Bronchial epithelial cell (primary cell): ENCODE data around the gene NR2F6. TPM values are rescaled to one million over a fixed set of nuclear protein-coding genes. Genes with fewer than 3 reads are reported as not detected.
A peak's percentile ranks its signal among the peaks of the same experiment; 100 is the strongest.

Experiments used
- DNase-seq: peaks from one replicate; pipeline ENCODE4 v3.0.0-alpha.2; 2010; ENCODE audit warnings: low read depth
- FAIRE-seq: peaks from 2 replicates; lab custom pipeline; 2011; peaks lifted over from hg19 to GRCh38; lab: Jason Lieb, UNC
- H3K27me3 ChIP-seq: 2 replicates; pipeline ENCODE4 v1.5.1; 2011; ENCODE audit warnings: low read length; ENCODE audit not compliant: control insufficient read depth, insufficient read depth
- H3K36me3 ChIP-seq: 2 replicates; pipeline ENCODE4 v1.5.1; 2011; ENCODE audit warnings: low read length; ENCODE audit not compliant: control insufficient read depth, insufficient read depth
- H3K4me3 ChIP-seq: 2 replicates; pipeline ENCODE4 v1.5.1; 2011; ENCODE audit warnings: mild to moderate bottlenecking, low read depth, low read length, control low read depth
- total RNA-seq: library from RNA; depleted of rRNA; stranded (reverse); fragments of >200 nt; gene quantifications from 2 replicates; pipeline ENCODE4 v1.2.1, GENCODE V29; 2014
- TF ChIP-seq, protein P1 (sequence below): IDR thresholded peaks from 2 replicates; pipeline ENCODE4 v1.5.1; 2011; ENCODE audit warnings: mild to moderate bottlenecking, moderate library complexity, low read length, control low read depth, inconsistent platforms; ENCODE audit not compliant: insufficient read depth, severe bottlenecking

Gene NR2F6
- 93.8 and 124 TPM in 2 replicates for total RNA-seq

- no peaks in the 10 kb centered on the region for H3K27me3 ChIP-seq
- no peak for FAIRE-seq
Measured at GRCh38 chr19:17245535-17245984, at the start of gene NR2F6. NR2F6 (minus strand) TSS chr19:17245919; CDS start chr19:17245220, 699 bp downstream.

DNA sequence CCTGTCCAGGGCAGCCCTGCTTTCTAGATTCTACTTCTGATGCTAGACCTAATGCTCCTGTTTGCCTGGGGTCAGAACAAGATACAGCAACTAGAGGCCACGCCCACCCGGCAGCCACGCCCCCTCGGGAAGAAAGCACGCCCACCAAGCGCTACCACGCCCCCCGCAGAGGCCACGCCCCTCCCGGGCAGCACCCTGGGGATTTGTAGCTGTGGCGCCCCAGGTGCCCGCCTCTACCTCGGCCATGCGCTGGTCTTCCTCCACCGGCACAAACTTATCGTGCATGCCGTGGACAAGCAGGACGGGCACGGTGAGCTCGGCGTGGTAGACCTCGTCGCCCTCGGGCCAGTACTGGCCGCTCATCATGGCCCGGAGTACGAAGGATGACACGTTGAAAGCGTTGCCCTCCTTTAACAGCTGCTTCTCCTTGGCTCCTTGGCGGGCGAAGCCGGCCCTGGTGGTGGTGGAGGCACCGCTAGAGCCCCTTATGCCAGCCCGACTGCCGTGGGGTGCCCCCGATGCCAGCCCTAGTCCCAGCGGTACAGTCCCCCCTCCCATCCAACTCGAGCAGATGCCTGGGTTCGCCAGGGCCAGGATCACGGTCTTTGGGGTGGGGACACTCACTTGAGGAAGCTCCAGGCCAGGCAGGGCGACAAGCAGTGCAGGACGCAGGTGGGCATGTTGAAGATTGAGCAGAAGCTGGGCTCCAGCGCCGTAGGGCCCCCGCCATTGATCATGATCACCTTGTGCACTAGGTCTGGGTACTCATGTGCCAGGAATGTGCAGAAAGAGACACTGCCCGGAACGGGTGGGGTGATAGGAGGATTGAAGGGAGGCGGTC, 48.6 kb upstream of the NR2F6 start:
- H3K27me3 ChIP-seq, result no peaks in the 10 kb centered on the region
- DNase-seq (no peak), FAIRE-seq (no peak)
- no peak overlapping the region for H3K4me3 ChIP-seq
- TF ChIP-seq, protein P1, sequence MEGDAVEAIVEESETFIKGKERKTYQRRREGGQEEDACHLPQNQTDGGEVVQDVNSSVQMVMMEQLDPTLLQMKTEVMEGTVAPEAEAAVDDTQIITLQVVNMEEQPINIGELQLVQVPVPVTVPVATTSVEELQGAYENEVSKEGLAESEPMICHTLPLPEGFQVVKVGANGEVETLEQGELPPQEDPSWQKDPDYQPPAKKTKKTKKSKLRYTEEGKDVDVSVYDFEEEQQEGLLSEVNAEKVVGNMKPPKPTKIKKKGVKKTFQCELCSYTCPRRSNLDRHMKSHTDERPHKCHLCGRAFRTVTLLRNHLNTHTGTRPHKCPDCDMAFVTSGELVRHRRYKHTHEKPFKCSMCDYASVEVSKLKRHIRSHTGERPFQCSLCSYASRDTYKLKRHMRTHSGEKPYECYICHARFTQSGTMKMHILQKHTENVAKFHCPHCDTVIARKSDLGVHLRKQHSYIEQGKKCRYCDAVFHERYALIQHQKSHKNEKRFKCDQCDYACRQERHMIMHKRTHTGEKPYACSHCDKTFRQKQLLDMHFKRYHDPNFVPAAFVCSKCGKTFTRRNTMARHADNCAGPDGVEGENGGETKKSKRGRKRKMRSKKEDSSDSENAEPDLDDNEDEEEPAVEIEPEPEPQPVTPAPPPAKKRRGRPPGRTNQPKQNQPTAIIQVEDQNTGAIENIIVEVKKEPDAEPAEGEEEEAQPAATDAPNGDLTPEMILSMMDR, result no peak
- H3K36me3 ChIP-seq, result peaks cover 2% of the 10 kb centered on the region

More at GRCh38 chr19:17245535-17245984, at the start of gene NR2F6:
- Histone ChIP-seq H3K36me3 (peaks cover 1% of the 10 kb centered on the region), H3K4me3 (peak within 1 kb of the TSS; percentile 78)
- TF ChIP-seq, protein P1, result no peak
- DNase-seq, result no peak

DNA sequence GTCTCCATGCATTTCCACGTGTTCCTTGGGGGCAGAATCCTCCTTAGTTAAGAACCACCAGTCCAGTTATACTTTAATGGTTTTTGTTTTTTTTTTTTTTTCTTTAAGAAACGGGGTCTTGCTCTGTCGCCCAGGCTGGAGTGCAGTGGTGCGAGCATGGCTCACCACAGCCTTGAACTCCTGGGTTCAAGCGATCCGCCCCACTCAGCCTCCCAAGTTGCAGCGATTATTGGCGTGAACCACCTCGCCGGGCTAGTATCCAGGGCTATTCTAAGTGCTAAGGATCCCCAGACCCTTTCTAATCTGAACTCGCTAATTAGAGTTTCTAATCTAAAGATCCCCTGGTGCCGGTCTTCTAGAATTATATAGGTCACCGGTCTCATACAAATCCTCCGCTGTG, 47.9 kb upstream of the NR2F6 start:
- H3K36me3 ChIP-seq, result peaks cover 2% of the 10 kb centered on the region
- no peaks in the 10 kb centered on the region for H3K27me3 ChIP-seq
- no peak overlapping the region for H3K4me3 ChIP-seq
- DNase-seq, result no peak
- TF ChIP-seq, protein P1, result no peak
- FAIRE-seq, result no peak

GRCh38 chr19:17292301-17293074, 46.8 kb upstream of the NR2F6 start:
- peaks cover 2% of the 10 kb centered on the region for H3K36me3 ChIP-seq
- FAIRE-seq, result no peak
- TF ChIP-seq, protein P1, result peak; percentile 79
- peak; percentile 81 for DNase-seq
- H3K27me3 ChIP-seq, result no peaks in the 10 kb centered on the region
- peak overlapping the region; percentile 46 for H3K4me3 ChIP-seq

- TF ChIP-seq, protein P1, result no peak
Measured at GRCh38 chr19:17289489-17289888, 43.8 kb upstream of the NR2F6 start.

More at GRCh38 chr19:17289489-17289888, 43.8 kb upstream of the NR2F6 start:
- Histone ChIP-seq H3K36me3 (peaks cover under 1% of the 10 kb centered on the region), H3K27me3 (no peaks in the 10 kb centered on the region), H3K4me3 (no peak overlapping the region)
- FAIRE-seq, result no peak
- DNase-seq, result peak; percentile 57
